Keratinocyte (primary cell): Measurements from ENCODE around the gene FAM20C.

Experiments used
- CTCF ChIP-seq, 3 experiments: IDR thresholded peaks in 1 of 3; conservative IDR thresholded peaks in 1 of 3; optimal IDR thresholded peaks in 1 of 3; 2 replicates in 2 of 3; 3 replicates in 1 of 3; pipeline versions ENCODE3 to v1.5.1; 2011; ENCODE audit warnings: low read length in 3 of 3, mild to moderate bottlenecking in 3 of 3, moderate library complexity in 2 of 3, control low read depth in 1 of 3, inconsistent platforms in 1 of 3; ENCODE audit not compliant: insufficient read depth in 2 of 3; ENCODE audit errors: extremely low read depth in 1 of 3
- EZH2 ChIP-seq: IDR thresholded peaks from one replicate; pipeline ENCODE4 v1.6.1; 2012; ENCODE audit warnings: inconsistent platforms, mild to moderate bottlenecking, low read length, moderate library complexity

GRCh38 chr7:164882-165660 lies 27.3 kb upstream of the FAM20C start:
- TF ChIP-seq CTCF (optimal IDR thresholded peaks at IDR 0.05 in 1 of 3, IDR thresholded peaks at IDR 0.05 in 1 of 3, conservative IDR thresholded peaks at IDR 0.05 in 1 of 3; ENCODE audit: extremely low read depth in 1 of 3, insufficient read depth in 2 of 3, low read length in 3 of 3) = no peak
- no peak for TF ChIP-seq EZH2
